A549 (cell line): ENCODE measurements around the gene ARFIP1.

ENCODE experiments used
- BHLHE40 ChIP-seq: IDR thresholded peaks from 2 replicates; pipeline ENCODE4 v1.6.1; 2012; ENCODE audit warnings: low read depth, low read length, inconsistent platforms
- CBX8 ChIP-seq: fragments of 200-600 bp; sonication (generic); IDR thresholded peaks from 2 replicates; pipeline ENCODE4 v1.6.1; 2016
- CTCF ChIP-seq: fragments of >200 bp; sonication (Bioruptor Twin); formaldehyde crosslinking; IDR thresholded peaks from 3 replicates; pipeline ENCODE4 v1.5.1; 2016
- E2F6 ChIP-seq: IDR thresholded peaks from 2 replicates; pipeline ENCODE4 v1.6.1; 2012; ENCODE audit warnings: low read depth, borderline replicate concordance
- EP300 ChIP-seq, 2 experiments: fragments of >200 bp; sonication (Bioruptor Twin); formaldehyde crosslinking; IDR thresholded peaks; 2 replicates in 1 of 2; 3 replicates in 1 of 2; pipeline ENCODE4 v1.6.1; 2016 to 2017
- JUN ChIP-seq, 2 experiments: fragments of >200 bp; sonication (Bioruptor Twin); formaldehyde crosslinking; IDR thresholded peaks; 2 replicates in 1 of 2; 3 replicates in 1 of 2; pipeline ENCODE4 v1.6.1; 2016 to 2017
- JUNB ChIP-seq: fragments of >200 bp; sonication (Bioruptor Twin); formaldehyde crosslinking; IDR thresholded peaks from 2 replicates; pipeline ENCODE4 v1.6.1; 2016
- MAX ChIP-seq: IDR thresholded peaks from 2 replicates; pipeline ENCODE4 v1.6.1; 2012
- POLR2A ChIP-seq: IDR thresholded peaks from 2 replicates; pipeline ENCODE4 v1.6.1; 2012; ENCODE audit warnings: mild to moderate bottlenecking, low read length
- SMC3 ChIP-seq: fragments of >200 bp; sonication (Bioruptor Twin); formaldehyde crosslinking; IDR thresholded peaks from 3 replicates; pipeline ENCODE4 v1.6.1; 2018; ENCODE audit warnings: inconsistent platforms

- no peak for TF ChIP-seq MAX
- TF ChIP-seq CTCF: no peak
- TF ChIP-seq SMC3: no peak
- TF ChIP-seq BHLHE40: no peak
- no peak for TF ChIP-seq POLR2A
- TF ChIP-seq EP300 (IDR thresholded peaks at IDR 0.05): no peak
- TF ChIP-seq JUNB: no peak
- TF ChIP-seq CBX8: no peak
- TF ChIP-seq JUN (IDR thresholded peaks at IDR 0.05): no peak
- no peak for TF ChIP-seq E2F6
Observed at GRCh38 chr4:152961014-152961772, 181.4 kb downstream of the ARFIP1 start.
